ENCODE measurements around the gene PROM2. TPM values are rescaled to one million over a fixed set of nuclear protein-coding genes. Genes with fewer than 3 reads are reported as not detected.

The PROM2 gene
- total RNA-seq, 6 experiments from 2014 or later = 0.12 to 0.68 (median 0.35) TPM; not detected in 1

- H3K36me3 Mint-ChIP-seq (ENCODE audit: low read depth) = no peaks in the 10 kb centered on the region
- H3K9me3 Mint-ChIP-seq = no peaks in the 10 kb centered on the region
- peaks cover 13% of the 10 kb centered on the region for H3K27me3 Mint-ChIP-seq (ENCODE audit: insufficient read depth)
- DNase-seq = no peak
- H3K27ac Mint-ChIP-seq = 0 out of 2 replicates have a peak overlapping the region, but pooled peaks have one; percentile 60
- H3K4me1 Mint-ChIP-seq (ENCODE audit: low read depth) = peaks cover 30% of the 10 kb centered on the region
- TF ChIP-seq, protein P1, sequence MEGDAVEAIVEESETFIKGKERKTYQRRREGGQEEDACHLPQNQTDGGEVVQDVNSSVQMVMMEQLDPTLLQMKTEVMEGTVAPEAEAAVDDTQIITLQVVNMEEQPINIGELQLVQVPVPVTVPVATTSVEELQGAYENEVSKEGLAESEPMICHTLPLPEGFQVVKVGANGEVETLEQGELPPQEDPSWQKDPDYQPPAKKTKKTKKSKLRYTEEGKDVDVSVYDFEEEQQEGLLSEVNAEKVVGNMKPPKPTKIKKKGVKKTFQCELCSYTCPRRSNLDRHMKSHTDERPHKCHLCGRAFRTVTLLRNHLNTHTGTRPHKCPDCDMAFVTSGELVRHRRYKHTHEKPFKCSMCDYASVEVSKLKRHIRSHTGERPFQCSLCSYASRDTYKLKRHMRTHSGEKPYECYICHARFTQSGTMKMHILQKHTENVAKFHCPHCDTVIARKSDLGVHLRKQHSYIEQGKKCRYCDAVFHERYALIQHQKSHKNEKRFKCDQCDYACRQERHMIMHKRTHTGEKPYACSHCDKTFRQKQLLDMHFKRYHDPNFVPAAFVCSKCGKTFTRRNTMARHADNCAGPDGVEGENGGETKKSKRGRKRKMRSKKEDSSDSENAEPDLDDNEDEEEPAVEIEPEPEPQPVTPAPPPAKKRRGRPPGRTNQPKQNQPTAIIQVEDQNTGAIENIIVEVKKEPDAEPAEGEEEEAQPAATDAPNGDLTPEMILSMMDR (IDR thresholded peaks at IDR 0.05) = no peak
- H3K4me3 Mint-ChIP-seq = no peak overlapping the region; the same call in 1 of the 2 replicates
Measured at GRCh38 chr2:95317123-95317500, 42.9 kb downstream of the PROM2 start.

GRCh38 chr2:95317665-95318425, 43.6 kb downstream of the PROM2 start:
- peaks cover 30% of the 10 kb centered on the region for H3K4me1 Mint-ChIP-seq (ENCODE audit: low read depth)
- H3K4me3 Mint-ChIP-seq = no peak overlapping the region
- TF ChIP-seq, protein P1 (IDR thresholded peaks at IDR 0.05) = no peak
- peaks cover 13% of the 10 kb centered on the region for H3K27me3 Mint-ChIP-seq (ENCODE audit: insufficient read depth)
- H3K9me3 Mint-ChIP-seq = no peaks in the 10 kb centered on the region
- no peak for DNase-seq
- H3K36me3 Mint-ChIP-seq (ENCODE audit: low read depth) = no peaks in the 10 kb centered on the region
- no peak overlapping the region for H3K27ac Mint-ChIP-seq

- Mint-ChIP-seq H3K27ac (no peak overlapping the region), H3K4me3 (no peak overlapping the region), H3K27me3 (ENCODE audit: insufficient read depth) (peaks cover 13% of the 10 kb centered on the region), H3K36me3 (ENCODE audit: low read depth) (no peaks in the 10 kb centered on the region), H3K9me3 (no peaks in the 10 kb centered on the region), H3K4me1 (ENCODE audit: low read depth) (peaks cover 30% of the 10 kb centered on the region)
- TF ChIP-seq, protein P1 (IDR thresholded peaks at IDR 0.05) = no peak
- DNase-seq = no peak
Measured at GRCh38 chr2:95318431-95319220, 44.4 kb downstream of the PROM2 start.

GRCh38 chr2:95319481-95320343, 45.5 kb downstream of the PROM2 start:
- Mint-ChIP-seq H3K36me3 (ENCODE audit: low read depth) (no peaks in the 10 kb centered on the region), H3K27ac (no peak overlapping the region), H3K27me3 (ENCODE audit: insufficient read depth) (peaks cover 13% of the 10 kb centered on the region)

GRCh38 chr2:95320344-95320712, 46.1 kb downstream of the PROM2 start:
- Mint-ChIP-seq H3K9me3 (no peaks in the 10 kb centered on the region), H3K36me3 (ENCODE audit: low read depth) (no peaks in the 10 kb centered on the region), H3K4me1 (ENCODE audit: low read depth) (peaks cover 25% of the 10 kb centered on the region), H3K4me3 (no peak overlapping the region), H3K27me3 (ENCODE audit: insufficient read depth) (peaks cover 11% of the 10 kb centered on the region), H3K27ac (no peak overlapping the region)
- TF ChIP-seq, protein P1 (IDR thresholded peaks at IDR 0.05) = no peak
- no peak for DNase-seq

More at GRCh38 chr2:95319481-95320343, 45.5 kb downstream of the PROM2 start:
- TF ChIP-seq, protein P1 (IDR thresholded peaks at IDR 0.05) = no peak
- peaks cover 30% of the 10 kb centered on the region for H3K4me1 Mint-ChIP-seq (ENCODE audit: low read depth)
- H3K9me3 Mint-ChIP-seq = no peaks in the 10 kb centered on the region
- no peak for DNase-seq
- no peak overlapping the region for H3K4me3 Mint-ChIP-seq

All from HFFc6 (cell line).